ENCODE data around the gene FAAP100. TPM values are rescaled to one million over a fixed set of nuclear protein-coding genes. Genes with fewer than 3 reads are reported as not detected.
A peak's percentile ranks its signal among the peaks of the same experiment; 100 is the strongest.

Gene FAAP100
- total RNA-seq, 1 experiment from 2014 or later: 7.4 TPM

- no peak for DNase-seq (ENCODE audit: low spot score)
These were observed 25.2 kb downstream of the FAAP100 start for GRCh38 chr17:81526662-81527571.

GRCh38 chr17:81524865-81525159 lies 27.3 kb downstream of the FAAP100 start:
- DNase-seq (ENCODE audit: low spot score): no peak

GRCh38 chr17:81524039-81524864 lies 27.9 kb downstream of the FAAP100 start:
- no peak for DNase-seq (ENCODE audit: low spot score)

- peak; percentile 60 for DNase-seq (ENCODE audit: low spot score)
These were observed 28.6 kb downstream of the FAAP100 start for GRCh38 chr17:81523402-81524038.

- no peak for DNase-seq (ENCODE audit: low spot score)
These were observed 29.4 kb downstream of the FAAP100 start for GRCh38 chr17:81522491-81523401.

GRCh38 chr17:81520021-81520901 lies 31.9 kb downstream of the FAAP100 start:
- no peak for DNase-seq (ENCODE audit: low spot score)

- no peak for DNase-seq (ENCODE audit: low spot score)
These were observed 32.7 kb downstream of the FAAP100 start for GRCh38 chr17:81519284-81520020.

- no peak for DNase-seq (ENCODE audit: low spot score)
These were observed 33.3 kb downstream of the FAAP100 start for GRCh38 chr17:81518785-81519283.

GRCh38 chr17:81518113-81518784 lies 33.9 kb downstream of the FAAP100 start:
- DNase-seq (ENCODE audit: low spot score): no peak

- DNase-seq (ENCODE audit: low spot score): no peak
These were observed 34.6 kb downstream of the FAAP100 start for GRCh38 chr17:81517339-81518112.

GRCh38 chr17:81517009-81517338 lies 35.2 kb downstream of the FAAP100 start:
- no peak for DNase-seq (ENCODE audit: low spot score)

GRCh38 chr17:81516439-81516838 lies 35.7 kb downstream of the FAAP100 start:
- no peak for DNase-seq (ENCODE audit: low spot score)

- no peak for DNase-seq (ENCODE audit: low spot score)
These were observed 36.6 kb downstream of the FAAP100 start for GRCh38 chr17:81515530-81516041.

GRCh38 chr17:81514739-81515529 lies 37.2 kb downstream of the FAAP100 start:
- DNase-seq (ENCODE audit: low spot score): peak; percentile 69

- no peak for DNase-seq (ENCODE audit: low spot score)
These were observed 37.7 kb downstream of the FAAP100 start for GRCh38 chr17:81514489-81514738.

- DNase-seq (ENCODE audit: low spot score): no peak
These were observed 38.2 kb downstream of the FAAP100 start for GRCh38 chr17:81513753-81514488.

GRCh38 chr17:81513372-81513752 lies 38.8 kb downstream of the FAAP100 start:
- no peak for DNase-seq (ENCODE audit: low spot score)

Measured in H4 (cell line).